HG03064 (cell line): Measurements from ENCODE around the gene EIF4G3.
"Not testable (repeated sequence)": the region's sequence is repeated elsewhere in the genome, so short reads cannot be mapped to it uniquely, and the experiment has no call there.

Source experiments
- ATAC-seq: cut with Tn5 transposase; IDR thresholded peaks from one replicate; pipeline ENCODE4 v1.9.1; 2021; ENCODE audit warnings: low read depth; ENCODE audit not compliant: unreplicated experiment

EIF4G3 gene

DNA sequence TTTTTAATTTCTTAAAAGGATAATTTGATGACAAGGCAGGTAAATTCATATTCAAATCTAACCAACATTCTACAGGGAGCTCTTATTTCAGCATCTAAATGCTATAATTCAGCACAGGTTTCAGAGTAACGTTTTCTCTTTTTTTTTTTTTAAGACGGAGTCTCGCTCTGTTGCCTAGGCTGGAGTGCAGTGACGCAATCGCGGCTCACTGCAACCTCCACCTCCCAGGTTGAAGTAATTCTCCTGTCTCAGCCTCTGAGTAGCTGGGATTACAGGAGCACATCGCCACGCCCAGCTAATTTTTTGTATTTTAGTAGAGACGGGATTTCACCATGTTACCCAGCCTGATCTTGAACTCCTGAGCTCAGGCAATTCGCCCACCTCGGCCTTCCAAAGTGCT lies 66.5 kb downstream of the EIF4G3 start:
- ATAC-seq, result no peak

DNA sequence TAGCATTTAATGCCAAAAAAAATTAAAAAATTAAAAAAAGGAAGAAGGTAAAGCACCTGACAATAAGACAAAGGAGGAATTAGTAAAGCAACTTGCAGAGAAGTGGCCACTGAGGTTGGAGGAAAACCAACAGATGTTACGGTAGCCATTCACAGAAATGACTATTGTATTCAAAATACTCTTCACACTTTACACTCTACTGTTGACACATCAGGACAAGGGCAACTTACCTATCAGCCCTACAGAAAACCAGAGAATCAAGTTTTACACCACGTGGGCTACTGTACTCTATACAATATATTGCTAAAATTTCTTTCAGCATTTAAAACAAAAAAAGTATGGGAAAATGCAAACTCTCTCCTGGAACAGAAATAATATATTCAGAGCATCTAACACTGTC lies 70.0 kb downstream of the EIF4G3 start:
- no peak for ATAC-seq

- no peak for ATAC-seq
Observed at GRCh38 chr1:21106238-21106637, 70.5 kb downstream of the EIF4G3 start.

DNA sequence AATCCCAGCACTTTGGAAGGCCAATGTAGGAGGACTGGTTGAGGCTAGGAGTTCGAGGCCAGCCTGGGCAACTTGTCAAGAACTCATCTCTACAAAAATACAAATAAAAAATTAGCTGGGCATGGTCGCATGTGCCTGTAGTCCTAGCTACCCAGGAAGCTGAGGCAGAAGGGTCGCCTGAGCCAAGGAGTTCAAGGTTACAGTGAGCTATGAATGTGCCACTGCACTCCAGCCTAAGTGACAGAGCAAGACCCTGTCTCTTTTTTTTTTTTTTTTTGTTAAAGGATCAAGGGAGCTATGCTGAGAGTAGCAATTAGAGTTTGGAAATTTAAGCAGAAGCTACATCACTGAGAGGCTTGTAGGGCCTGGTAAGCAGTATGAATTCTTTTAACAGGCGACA lies 70.9 kb downstream of the EIF4G3 start:
- no peak for ATAC-seq

- ATAC-seq, result no peak
Observed at GRCh38 chr1:21104683-21105082, 72.0 kb downstream of the EIF4G3 start.

GRCh38 chr1:21100481-21100921 lies 76.2 kb downstream of the EIF4G3 start:
- no peak for ATAC-seq

GRCh38 chr1:21099869-21100131 lies 76.9 kb downstream of the EIF4G3 start:
- no peak for ATAC-seq

GRCh38 chr1:21099034-21099868 lies 77.4 kb downstream of the EIF4G3 start:
- ATAC-seq, result no peak

DNA sequence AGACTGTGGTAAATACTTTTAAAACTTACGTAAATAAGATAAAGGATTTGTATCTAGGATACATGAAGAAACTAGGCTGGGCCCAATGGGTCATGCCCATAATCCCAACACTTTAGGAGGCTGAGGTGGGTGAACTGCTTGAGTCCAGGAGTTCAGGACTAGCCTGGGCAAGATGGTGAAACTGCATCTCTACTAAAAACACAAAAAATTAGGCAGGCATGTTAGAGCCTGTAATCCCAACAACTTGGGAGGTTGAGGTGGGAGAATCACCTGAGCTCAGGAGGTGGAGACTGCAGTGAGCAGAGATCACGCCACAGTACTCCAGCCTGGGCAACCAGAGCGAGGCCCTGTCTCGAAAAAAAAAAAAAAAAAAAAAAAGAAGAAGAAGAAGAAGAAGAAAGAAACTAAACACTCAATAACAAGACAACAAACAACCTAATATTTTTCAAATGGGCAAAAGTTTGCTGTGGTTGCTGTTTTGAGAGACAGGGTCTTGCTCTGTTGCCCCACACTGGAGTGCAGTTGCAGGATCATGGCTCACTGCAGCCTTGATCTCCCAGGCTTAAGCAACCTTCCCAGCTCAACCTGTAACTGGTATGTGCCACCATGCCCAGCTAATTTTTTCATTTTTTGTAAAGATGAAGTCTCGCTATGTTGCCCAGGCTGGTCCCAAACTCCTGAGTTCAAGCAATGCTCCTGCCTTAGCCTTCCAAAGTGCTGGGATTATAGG lies 78.3 kb downstream of the EIF4G3 start:
- no peak for ATAC-seq

GRCh38 chr1:21097729-21098128 lies 79.0 kb downstream of the EIF4G3 start:
- ATAC-seq, result no peak

GRCh38 chr1:21095976-21096375 lies 80.7 kb downstream of the EIF4G3 start:
- no peak for ATAC-seq

DNA sequence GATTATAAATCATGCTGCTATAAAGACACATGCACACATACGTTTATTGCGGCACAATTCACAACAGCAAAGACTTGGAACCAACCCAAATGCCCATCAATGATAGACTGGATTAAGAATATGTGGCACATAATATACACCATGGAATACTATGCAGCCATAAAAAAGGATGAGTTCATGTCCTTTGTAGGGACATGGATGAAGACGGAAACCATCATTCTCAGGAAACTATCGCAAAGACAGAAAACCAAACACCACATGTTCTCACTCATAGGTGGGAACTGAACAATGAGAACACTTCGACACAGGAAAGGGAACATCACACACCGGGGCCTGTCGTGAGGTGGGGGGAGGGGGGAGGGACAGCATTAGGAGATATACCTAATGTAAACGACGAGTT lies 82.4 kb downstream of the EIF4G3 start:
- ATAC-seq, result not testable (repeated sequence)

DNA sequence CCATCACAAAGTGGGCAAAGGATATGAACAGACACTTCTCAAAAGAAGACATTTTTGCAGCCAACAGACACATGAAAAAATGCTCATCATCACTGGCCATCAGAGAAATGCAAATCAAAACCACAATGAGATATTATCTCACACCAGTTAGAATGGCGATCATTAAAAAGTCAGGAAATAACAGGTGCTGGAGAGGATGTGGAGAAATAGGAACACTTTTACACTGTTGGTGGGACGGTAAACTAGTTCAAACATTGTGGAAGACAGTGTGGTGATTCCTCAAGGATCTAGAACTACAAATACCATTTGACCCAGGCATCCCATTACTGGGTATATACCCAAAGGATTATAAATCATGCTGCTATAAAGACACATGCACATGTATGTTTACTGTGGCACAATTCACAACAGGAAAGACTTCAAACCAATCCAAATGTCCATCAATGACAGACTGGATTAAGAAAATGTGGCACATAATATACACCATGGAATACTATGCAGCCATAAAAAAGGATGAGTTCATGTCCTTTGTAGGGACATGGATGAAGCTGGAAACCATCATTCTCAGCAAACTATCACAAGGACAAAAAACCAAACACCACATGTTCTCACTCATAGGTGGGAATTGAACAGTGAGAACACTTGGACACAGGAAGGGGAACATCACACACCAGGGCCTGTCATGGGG lies 83.3 kb downstream of the EIF4G3 start:
- ATAC-seq, result not testable (repeated sequence)

- ATAC-seq, result not testable (repeated sequence)
Observed at GRCh38 chr1:21092545-21092944, 84.2 kb downstream of the EIF4G3 start.

GRCh38 chr1:21091053-21091690 lies 85.5 kb downstream of the EIF4G3 start:
- not testable (repeated sequence) for ATAC-seq

GRCh38 chr1:21090463-21090862 lies 86.2 kb downstream of the EIF4G3 start:
- ATAC-seq, result no peak

DNA sequence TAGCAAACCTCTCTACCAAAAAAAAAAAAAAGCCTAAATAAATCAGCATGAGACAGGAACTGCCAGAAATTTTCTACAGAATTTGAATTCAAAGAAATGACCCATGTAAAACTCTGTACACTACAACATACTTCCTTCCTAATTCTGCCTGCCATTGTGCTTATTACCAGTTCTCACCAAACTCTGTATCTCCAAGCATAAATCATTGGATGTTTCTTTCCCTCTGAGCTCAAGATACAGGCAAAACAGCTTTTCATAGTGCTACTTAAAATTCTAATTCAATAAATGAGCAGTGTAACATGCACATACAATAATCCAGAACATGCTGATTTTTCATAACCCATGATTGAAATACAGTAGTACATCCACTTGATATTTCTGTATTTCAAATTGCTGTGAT lies 87.0 kb downstream of the EIF4G3 start:
- ATAC-seq, result no peak

DNA sequence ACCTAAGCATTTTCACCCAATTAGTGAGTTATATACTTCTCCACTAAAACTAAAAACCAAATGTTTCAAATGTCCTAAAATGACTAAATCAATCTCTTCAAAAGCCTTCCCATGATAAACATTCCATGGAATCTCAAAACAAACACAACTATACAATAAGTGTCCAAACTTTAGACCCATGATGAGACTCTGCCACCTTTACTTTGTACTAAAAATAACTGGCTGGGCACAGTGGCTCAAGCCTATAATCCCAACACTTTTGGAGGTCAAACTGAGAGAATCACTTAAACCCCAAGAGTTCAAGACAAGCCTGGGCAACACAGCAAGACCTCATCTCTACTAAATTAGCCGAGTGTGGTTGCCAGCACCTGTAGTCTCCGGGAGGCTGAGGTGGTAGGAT lies 87.4 kb downstream of the EIF4G3 start:
- ATAC-seq, result no peak

DNA sequence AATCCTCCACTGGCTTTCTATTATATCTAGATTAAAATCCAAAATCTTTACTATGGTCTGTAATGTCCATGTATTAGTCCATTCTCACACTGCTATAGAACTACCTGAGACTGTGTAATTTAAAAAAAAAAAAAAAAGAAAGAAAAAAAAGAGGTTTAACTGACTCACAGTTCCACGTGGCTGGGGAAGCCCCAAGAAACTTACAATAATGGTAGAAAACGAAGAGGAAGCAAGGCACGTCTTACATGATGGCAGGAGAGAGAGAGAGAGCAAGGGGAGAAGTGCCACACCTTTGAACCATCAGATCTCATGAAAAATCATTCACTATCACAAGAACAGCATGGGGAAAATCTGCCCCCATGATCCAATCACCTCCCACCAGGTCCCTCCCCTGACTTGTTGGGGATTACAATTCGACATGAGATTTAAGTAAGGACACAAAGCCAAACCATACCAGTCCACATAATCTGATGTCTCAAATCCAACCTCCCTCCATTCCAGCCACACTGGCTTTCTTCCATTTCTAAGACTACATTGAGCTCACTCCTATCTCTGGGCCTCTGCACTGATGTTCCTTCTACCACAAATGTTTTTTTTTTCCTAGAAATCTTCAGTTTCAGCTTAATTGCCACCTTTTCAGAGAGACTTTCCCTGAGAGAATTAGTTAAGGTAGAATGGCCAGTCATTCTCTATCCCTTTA lies 92.4 kb downstream of the EIF4G3 start:
- no peak for ATAC-seq

GRCh38 chr1:21082073-21082472 lies 94.6 kb downstream of the EIF4G3 start:
- ATAC-seq, result no peak
